HepG2 (cell line): ENCODE measurements around the gene MZF1. TPM values are rescaled to one million over a fixed set of nuclear protein-coding genes. Genes with fewer than 3 reads are reported as not detected.

Source experiments
- CHD2 ChIP-seq: IDR thresholded peaks from 2 replicates; pipeline ENCODE4 v1.6.1; 2011; ENCODE audit warnings: low read depth, low read length, improper control_type of control experiment
- EP300 ChIP-seq, 3 experiments: sonication (generic) in 1 of 3; formaldehyde crosslinking in 1 of 3; IDR thresholded peaks; 2 replicates each; pipeline versions ENCODE4 v1.5.1 to v1.6.1; 2011 to 2020; ENCODE audit warnings: low read depth in 2 of 3, low read length in 2 of 3, borderline replicate concordance in 1 of 3, improper control_type of control experiment in 1 of 3, mild to moderate bottlenecking in 1 of 3, missing genetic modification reagents in 1 of 3, moderate library complexity in 1 of 3
- TARDBP ChIP-seq: sonication (generic); formaldehyde crosslinking; IDR thresholded peaks from 2 replicates; pipeline ENCODE4 v1.8.0; 2022; ENCODE audit warnings: mild to moderate bottlenecking, missing genetic modification reagents
- TCF7 ChIP-seq: sonication (generic); IDR thresholded peaks from 2 replicates; pipeline ENCODE4 v1.6.1; 2016; ENCODE audit warnings: antibody characterized with exemption, low read depth
- THAP9 ChIP-seq: sonication (generic); formaldehyde crosslinking; IDR thresholded peaks from 2 replicates; pipeline ENCODE4; 2020; ENCODE audit warnings: missing genetic modification reagents, mild to moderate bottlenecking, borderline replicate concordance
- THRA ChIP-seq: sonication (generic); formaldehyde crosslinking; IDR thresholded peaks from 2 replicates; pipeline ENCODE4 v1.4.0; 2020; ENCODE audit warnings: missing genetic modification reagents, borderline replicate concordance
- ZBTB34 ChIP-seq: sonication (generic); formaldehyde crosslinking; IDR thresholded peaks from 2 replicates; pipeline ENCODE4 v1.8.0; 2022; ENCODE audit warnings: mild to moderate bottlenecking, missing genetic modification reagents
- ZBTB38 ChIP-seq: sonication (generic); formaldehyde crosslinking; IDR thresholded peaks from 2 replicates; pipeline ENCODE4 v1.5.1; 2020; ENCODE audit warnings: mild to moderate bottlenecking, missing genetic modification reagents
- ZBTB40 ChIP-seq, 2 experiments: fragments of 450-650 bp in 1 of 2; sonication (generic) in 1 of 2; formaldehyde crosslinking in 1 of 2; IDR thresholded peaks; 2 replicates each; pipeline versions ENCODE4 v1.6.1 to v1.8.0; 2016 to 2022; ENCODE audit warnings: antibody characterized with exemption in 1 of 2, mild to moderate bottlenecking in 1 of 2, missing genetic modification reagents in 1 of 2
- ZEB1 ChIP-seq: IDR thresholded peaks from 2 replicates; pipeline ENCODE4 v1.6.1; 2012; ENCODE audit warnings: mild to moderate bottlenecking, low read depth, inconsistent platforms; ENCODE audit not compliant: insufficient replicate concordance
- ZNF883 ChIP-seq: sonication (generic); formaldehyde crosslinking; IDR thresholded peaks from 2 replicates; pipeline ENCODE4 v1.5.1; 2020; ENCODE audit warnings: mild to moderate bottlenecking, missing genetic modification reagents; ENCODE audit errors: not compliant biosample characterization
- polyA plus RNA-seq, 8 experiments: library from polyadenylated mRNA; depleted of rRNA in 3 of 8; stranded (reverse) in 7 of 8; unstranded in 1 of 8; fragments of >200 nt; fragmentation: Illumina TruSeq in 4 of 8; extraction: Trizol in 4 of 8; gene quantifications; 2 replicates each; pipeline versions ENCODE4 v1.2.1 to v1.2.3, GENCODE V29; 2011 to 2016; ENCODE audit warnings: low read depth in 4 of 8, missing spikeins in 1 of 8, mixed read lengths in 1 of 8; ENCODE audit not compliant: insufficient read depth in 1 of 8
- total RNA-seq, 5 experiments: library from RNA; depleted of rRNA; stranded (reverse); fragments of >200 nt; fragmentation: Illumina TruSeq; extraction: Trizol; gene quantifications; 2 replicates each; pipeline ENCODE4 v1.2.3, GENCODE V29; 2016; ENCODE audit warnings: low read depth in 1 of 5

Gene MZF1
- total and polyA plus RNA-seq, 2 of the 13 experiments (the other 11 are each of a cell fraction or from before 2014, with no cell fraction given) = 3.1 to 8.1 TPM

- TF ChIP-seq ZBTB40 (IDR thresholded peaks at IDR 0.05) = peak; percentile 98
- peak; percentile 92 for TF ChIP-seq ZBTB40 (CRISPR knock-in tag; IDR thresholded peaks at IDR 0.05)
- TF ChIP-seq ZEB1 = no peak
- TF ChIP-seq ZBTB34 = no peak; the same call in 1 of the 2 replicates
- peak; percentile 96 for TF ChIP-seq TARDBP (CRISPR knock-in tag)
- TF ChIP-seq CHD2 = 0 out of 2 replicates have a peak, but pooled peaks have one; percentile 20
- no peak for TF ChIP-seq TCF7
- peak; percentile 96 for TF ChIP-seq ZBTB38
- TF ChIP-seq ZNF883 (CRISPR knock-in tag) = peak; percentile 96
- TF ChIP-seq THAP9 (CRISPR knock-in tag) = peak; percentile 98
- TF ChIP-seq THRA (CRISPR knock-in tag) = peak; percentile 59; the same call in 1 of the 2 replicates
- peak in 1 of 2 experiments; percentile 62; a peak in 2 of 4 replicates for TF ChIP-seq EP300 (IDR thresholded peaks at IDR 0.05; ENCODE audit: low read depth in 2 of 2, low read length in 2 of 2)
- TF ChIP-seq EP300 (CRISPR knock-in tag; IDR thresholded peaks at IDR 0.05; ENCODE audit: borderline replicate concordance) = peak; percentile 68
Measured at GRCh38 chr19:58519355-58520256, 53.5 kb downstream of the MZF1 start, which contains the start of gene ZBTB45 (continued).
